ENCODE measurements around the gene LCLAT1. TPM values are rescaled to one million over a fixed set of nuclear protein-coding genes. Genes with fewer than 3 reads are reported as not detected.
A peak's percentile ranks its signal among the peaks of the same experiment; 100 is the strongest.

LCLAT1 gene
- total RNA-seq, result 39.9 TPM
- long read RNA-seq, full-length matches to known transcripts, result 2 of 14 reads
- long read RNA-seq, partial matches to known transcripts, result 1 of 14 reads
- long read RNA-seq, other reads (novel, unspliced or antisense), result 11 of 14 reads

DNA sequence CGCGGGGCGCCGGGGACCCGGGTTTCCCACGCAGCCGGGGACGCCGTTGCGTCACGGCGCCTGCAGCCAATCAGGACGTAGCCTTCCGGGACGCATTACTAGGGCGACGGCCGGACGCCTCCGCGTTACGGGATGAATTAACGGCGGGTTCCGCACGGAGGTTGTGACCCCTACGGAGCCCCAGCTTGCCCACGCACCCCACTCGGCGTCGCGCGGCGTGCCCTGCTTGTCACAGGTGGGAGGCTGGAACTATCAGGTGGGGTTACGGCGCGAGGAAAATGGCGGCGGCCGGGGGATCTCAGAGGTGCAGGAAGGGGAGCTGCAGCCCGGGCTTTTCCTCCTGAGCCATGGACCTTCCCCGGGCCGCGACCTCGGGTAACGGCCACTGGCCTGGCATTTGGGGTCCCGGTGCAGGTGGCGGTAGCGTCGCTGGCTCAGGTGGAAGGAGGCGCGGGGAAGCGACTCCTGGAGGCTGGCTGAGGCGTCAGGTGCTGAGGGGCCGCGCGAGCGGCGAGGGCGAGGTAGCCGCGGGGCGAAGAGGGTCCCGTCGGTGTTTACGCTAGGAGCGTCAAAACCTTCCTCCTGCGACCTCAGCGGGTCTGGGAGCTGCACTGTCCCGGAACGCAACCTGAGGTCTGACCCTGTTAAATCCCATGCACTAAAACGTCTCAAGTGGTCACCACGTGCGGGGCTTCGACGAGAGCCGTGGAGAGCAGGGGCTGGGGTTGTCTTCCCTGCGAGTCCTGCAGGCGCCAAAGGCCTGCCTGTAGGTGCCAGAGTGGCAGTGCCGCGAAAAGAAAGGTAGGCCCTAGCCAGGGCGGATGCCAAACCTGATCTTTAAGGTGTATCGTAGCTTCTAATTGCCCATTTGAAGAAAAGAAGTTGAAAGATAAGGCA, at the start of gene LCLAT1:
Gene LCLAT1, plus strand, starts transcription at position 98 of the 897 bp plus-strand sequence. CDS start 78,345 bp downstream, outside the sequence.
- DNase-seq (ENCODE audit: low spot score), result peak; percentile 94
- intact Hi-C loops (cut with DNase I), result no loop called here

DNA sequence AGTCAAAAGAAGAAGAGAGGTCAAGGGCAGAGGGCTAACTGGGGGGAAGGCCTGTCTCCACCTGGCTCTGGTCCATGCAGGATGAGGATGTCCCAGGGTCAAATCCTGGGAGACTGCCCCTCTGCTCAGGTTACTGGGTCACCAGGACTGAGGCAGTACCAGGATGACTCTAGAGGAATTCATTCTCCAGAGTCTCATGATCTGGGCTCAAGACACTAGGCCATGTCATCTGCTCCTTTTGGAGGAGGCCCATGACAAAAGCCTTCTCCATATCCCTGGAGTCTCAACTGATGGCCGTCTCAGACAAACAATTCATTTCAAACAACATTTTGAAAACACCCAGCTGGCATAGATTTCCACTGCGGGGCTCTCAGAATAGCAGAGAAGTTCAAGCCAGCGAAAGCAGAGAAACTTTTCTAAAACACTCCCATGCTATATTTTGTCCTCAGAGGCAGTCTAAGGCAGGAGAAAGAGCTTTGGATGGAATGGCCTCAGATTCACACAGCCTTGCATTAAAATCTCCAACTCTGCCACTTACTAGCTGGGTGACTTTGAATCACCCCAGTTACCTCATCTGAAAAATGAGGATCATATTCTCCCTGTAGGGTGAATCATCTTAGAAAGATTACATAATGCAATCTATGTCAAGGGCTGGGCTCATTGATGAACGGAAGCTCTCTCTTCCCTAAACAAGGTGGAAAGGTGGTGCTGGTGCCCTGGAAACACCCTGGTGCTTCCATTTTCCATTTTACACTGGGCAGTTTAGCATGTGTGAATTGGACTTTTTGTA, 48.8 kb upstream of the LCLAT1 start:
- no peak for DNase-seq (ENCODE audit: low spot score)
- intact Hi-C loops (cut with DNase I), result no loop called here

- no peak for DNase-seq (ENCODE audit: low spot score)
- intact Hi-C loops (cut with DNase I), result no loop called here
Observed at GRCh38 chr2:30400151-30400954, 46.7 kb upstream of the LCLAT1 start.

DNA sequence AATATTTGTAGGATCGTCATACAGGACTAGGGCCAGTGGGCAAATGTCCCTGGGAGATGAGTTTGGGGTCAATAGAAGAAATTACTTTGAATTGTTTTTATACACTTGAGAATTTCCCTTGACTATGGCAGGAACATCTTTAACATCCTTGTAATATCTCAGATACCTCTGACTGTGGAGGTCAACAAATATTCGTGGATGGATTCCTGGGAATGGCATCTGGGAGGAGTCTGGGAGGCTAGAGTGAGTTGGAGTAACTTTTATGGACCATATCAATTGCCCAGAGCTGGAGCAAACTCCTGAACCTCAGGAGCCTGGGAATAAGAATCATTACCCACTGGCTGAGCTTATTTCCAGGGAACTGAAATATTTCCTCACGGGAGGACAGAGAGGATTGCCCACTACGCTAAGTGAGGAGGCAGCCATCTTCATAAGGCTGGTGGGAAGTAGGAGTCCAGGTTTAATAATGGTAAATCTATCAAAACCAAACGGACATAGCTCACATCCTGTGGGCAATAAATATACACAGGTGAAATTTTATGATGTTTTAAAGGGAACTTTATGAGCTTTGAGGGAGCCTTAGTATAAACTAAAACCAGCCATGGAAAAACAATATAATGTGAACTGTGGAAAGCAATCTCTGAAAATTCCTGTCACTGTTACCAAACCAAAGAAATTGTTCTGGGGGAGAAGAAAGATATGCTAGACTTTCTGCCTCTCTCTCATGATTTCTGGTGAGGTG, 44.4 kb upstream of the LCLAT1 start:
- no peak for DNase-seq (ENCODE audit: low spot score)
- intact Hi-C loops (cut with DNase I), result no loop called here

- no peak for DNase-seq (ENCODE audit: low spot score)
- intact Hi-C loops (cut with DNase I), result no loop called here
Observed at GRCh38 chr2:30403592-30404312, 43.3 kb upstream of the LCLAT1 start.

DNA sequence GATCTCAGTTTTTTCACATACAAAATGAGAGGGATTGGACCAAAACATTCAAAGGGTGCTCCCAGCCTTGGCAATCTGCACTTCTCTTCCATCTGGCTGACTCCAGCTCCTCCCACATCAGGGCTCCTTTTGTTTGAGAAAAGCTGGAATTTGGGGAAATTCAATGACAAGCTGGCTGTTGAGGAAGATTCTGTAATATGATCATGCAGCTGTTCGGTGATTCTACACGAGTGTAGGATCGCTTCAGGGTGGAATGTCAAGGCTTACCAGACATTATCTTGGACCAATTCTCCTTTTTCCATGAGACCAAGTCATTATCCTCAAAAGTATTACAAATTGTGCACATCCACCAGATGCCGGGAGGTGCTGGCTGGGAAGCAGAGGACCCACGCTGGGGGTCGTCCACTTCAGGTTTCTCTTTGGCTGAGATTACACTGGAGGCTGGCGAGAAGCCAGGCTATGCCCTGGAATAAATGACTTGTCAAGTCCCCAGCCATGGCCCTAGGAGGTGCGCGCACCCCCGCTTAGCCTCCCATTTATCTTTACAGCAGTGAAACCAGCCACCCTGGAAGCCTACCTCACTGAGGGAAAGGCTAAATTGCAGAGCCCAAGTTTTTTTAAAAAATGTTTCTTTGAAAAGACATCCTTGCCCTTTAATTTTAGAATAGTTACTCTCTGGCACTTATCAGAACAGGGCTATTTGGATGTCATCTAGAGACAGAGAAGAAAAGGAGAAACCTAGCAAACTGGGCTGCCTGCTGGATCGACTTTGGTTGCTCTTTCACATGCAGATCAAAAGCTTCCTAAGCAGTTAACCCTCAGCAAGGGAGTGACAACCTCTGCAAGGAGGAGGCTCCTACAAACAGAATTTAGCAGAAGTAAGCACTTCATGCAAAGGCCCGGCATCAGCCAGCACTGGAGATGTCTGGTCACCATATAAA, 42.5 kb upstream of the LCLAT1 start:
- intact Hi-C loops (cut with DNase I), result no loop called here
- no peak for DNase-seq (ENCODE audit: low spot score)

DNA sequence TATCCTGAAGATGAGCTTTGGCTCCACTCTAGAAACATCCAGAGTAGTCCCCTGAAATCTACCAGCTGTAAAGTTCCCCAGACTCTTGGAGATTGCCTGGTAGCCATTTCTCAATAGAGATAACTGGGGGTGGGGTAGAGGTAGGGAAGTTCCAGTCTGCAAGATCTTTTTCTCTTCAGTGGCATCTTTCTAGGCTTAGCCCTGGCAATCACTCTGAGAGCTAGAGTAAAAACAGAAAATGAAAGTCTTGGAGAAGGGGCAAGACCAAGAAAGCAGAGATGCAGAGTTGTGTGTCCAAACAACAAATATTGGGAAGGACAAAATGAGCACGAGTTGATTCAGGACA, 41.8 kb upstream of the LCLAT1 start:
- intact Hi-C loops (cut with DNase I), result no loop called here
- DNase-seq (ENCODE audit: low spot score), result no peak

GRCh38 chr2:30406853-30407252, 40.2 kb upstream of the LCLAT1 start:
- DNase-seq (ENCODE audit: low spot score), result no peak
- intact Hi-C loops (cut with DNase I), result no loop called here

DNA sequence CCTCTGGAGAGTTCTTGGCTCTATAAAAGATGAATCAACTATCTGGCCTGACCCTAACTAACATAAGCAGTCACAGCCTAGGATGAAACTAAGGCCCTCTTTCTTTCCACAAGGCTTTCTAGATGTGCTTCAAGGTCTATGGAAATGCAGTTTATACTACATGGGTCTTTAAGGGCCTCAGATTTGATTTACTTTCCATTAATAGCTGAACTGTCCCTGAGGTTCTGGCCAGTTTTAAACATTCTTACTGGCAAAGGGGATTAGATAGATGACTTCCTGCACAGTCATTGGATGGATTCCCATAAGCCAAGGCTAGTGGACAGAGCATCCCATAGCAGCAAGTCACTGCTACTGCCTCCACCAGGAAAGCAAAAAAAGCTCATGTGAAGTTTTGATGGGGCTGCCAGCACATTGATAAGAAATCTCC, 38.1 kb upstream of the LCLAT1 start:
- no peak for DNase-seq (ENCODE audit: low spot score)
- intact Hi-C loops (cut with DNase I), result loop anchor here (1.0 to 2.0 kb wide), 3 partner anchors 50 to 108 kb away; no protein-coding TSS in a partner anchor

GRCh38 chr2:30410217-30410616, 36.8 kb upstream of the LCLAT1 start:
- DNase-seq (ENCODE audit: low spot score), result no peak
- intact Hi-C loops (cut with DNase I), result loop anchor here (5.0 to 10.0 kb wide), 3 partner anchors 102 to 198 kb away; no protein-coding TSS in a partner anchor

DNA sequence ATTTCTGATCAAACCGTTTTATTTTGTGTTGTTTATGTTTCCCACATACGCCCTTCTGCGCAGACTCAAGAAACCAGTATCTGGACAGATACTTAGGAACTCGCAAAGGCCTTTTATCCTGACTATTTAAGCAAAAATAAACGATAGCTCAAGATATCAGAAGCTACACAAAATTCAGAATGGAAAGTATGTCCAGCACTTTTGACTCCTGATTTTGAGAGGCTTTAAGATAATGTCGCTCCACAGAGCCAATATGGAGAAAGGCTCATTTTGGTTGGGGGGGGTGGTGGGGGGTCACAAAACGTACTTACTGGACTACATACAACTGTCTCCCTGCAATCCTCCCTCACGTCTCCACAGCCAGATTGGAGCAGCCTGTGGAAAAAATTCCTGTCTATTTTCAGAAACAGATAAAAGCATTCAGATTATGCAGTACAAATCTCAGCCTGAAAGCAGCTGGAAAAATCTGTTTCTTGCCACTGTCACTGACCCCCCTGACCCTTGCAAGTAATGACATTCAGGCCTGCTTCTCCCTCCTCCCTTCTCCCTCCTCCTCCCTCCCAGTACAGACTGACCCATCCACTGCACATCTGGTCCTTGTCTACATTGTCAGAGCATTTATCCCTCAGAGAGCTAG, 34.9 kb upstream of the LCLAT1 start:
- intact Hi-C loops (cut with DNase I), result loop anchor here (1.0 to 10.0 kb wide), 7 partner anchors 52 to 281 kb away; partner anchors contain the start of gene LBH

GRCh38 chr2:30412684-30413570, 34.1 kb upstream of the LCLAT1 start:
- no peak for DNase-seq (ENCODE audit: low spot score)
- intact Hi-C loops (cut with DNase I), result loop anchor here (1.0 to 10.0 kb wide), 7 partner anchors 53 to 280 kb away; partner anchors contain the start of gene LBH

More for the DNA sequence above, 34.9 kb upstream of the LCLAT1 start:
- DNase-seq (ENCODE audit: low spot score), result peak; percentile 85

GRCh38 chr2:30414961-30415360, 32.1 kb upstream of the LCLAT1 start:
- DNase-seq (ENCODE audit: low spot score), result no peak
- intact Hi-C loops (cut with DNase I), result loop anchor here (5.0 to 10.0 kb wide), 3 partner anchors 97 to 203 kb away; no protein-coding TSS in a partner anchor

DNA sequence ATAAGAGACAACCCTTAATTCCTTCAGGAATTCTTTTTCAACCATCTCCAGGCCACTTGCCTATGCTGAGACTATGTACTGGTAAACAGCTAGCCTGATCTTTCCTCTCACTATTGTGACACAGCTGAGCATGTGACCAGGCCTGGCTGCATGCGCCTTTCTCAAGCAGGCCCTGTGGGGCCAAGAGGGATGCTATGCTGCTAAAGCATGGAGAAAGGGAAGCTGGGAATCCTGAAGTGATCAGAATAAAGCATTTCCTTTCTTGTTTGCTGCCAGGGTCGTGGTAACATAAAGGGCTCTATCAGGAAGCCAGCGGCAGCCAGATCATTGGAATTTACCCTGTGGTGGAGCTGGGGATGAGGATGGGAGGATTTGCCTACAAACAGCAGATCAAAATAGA, 29.8 kb upstream of the LCLAT1 start:
- intact Hi-C loops (cut with DNase I), result loop anchor here (10.0 kb wide), 1 partner anchor 168 kb away; no protein-coding TSS in a partner anchor
- no peak for DNase-seq (ENCODE audit: low spot score)

GRCh38 chr2:30421026-30421603, 25.9 kb upstream of the LCLAT1 start:
- no peak for DNase-seq (ENCODE audit: low spot score)
- intact Hi-C loops (cut with DNase I), result no loop called here

Data from cardiac septum (tissue), 1 donor.